GM19324 (cell line): Measurements from ENCODE around the gene TAF1B.

Experiments used
- ATAC-seq: cut with Tn5 transposase; IDR thresholded peaks from one replicate; pipeline ENCODE4 v1.9.1; 2021; ENCODE audit warnings: mild to moderate bottlenecking, moderate library complexity; ENCODE audit not compliant: unreplicated experiment, low FRiP score

The TAF1B gene

GRCh38 chr2:9937258-9937657 is 94.0 kb downstream of the TAF1B start:
- no peak for ATAC-seq

- no peak for ATAC-seq
These were observed 94.7 kb downstream of the TAF1B start for GRCh38 chr2:9937968-9938367.

- no peak for ATAC-seq
These were observed 96.6 kb downstream of the TAF1B start for GRCh38 chr2:9939587-9940485.

- ATAC-seq: no peak
These were observed 98.1 kb downstream of the TAF1B start for GRCh38 chr2:9941196-9941995.

- ATAC-seq: no peak
These were observed 98.7 kb downstream of the TAF1B start for GRCh38 chr2:9941996-9942390.

- ATAC-seq: no peak
These were observed 101.1 kb downstream of the TAF1B start for GRCh38 chr2:9944330-9944758.

GRCh38 chr2:9945596-9945995 is 102.3 kb downstream of the TAF1B start:
- ATAC-seq: no peak

- ATAC-seq: no peak
These were observed 102.8 kb downstream of the TAF1B start for GRCh38 chr2:9946076-9946475.

- no peak for ATAC-seq
These were observed 103.5 kb downstream of the TAF1B start for GRCh38 chr2:9946818-9947217.

GRCh38 chr2:9948721-9949120 is 105.4 kb downstream of the TAF1B start:
- no peak for ATAC-seq

- ATAC-seq: no peak
These were observed 106.1 kb downstream of the TAF1B start for GRCh38 chr2:9949239-9949991.

GRCh38 chr2:9949992-9950520 is 106.8 kb downstream of the TAF1B start:
- ATAC-seq: no peak

- peak; percentile 43 for ATAC-seq
These were observed 107.4 kb downstream of the TAF1B start for GRCh38 chr2:9950521-9951271.

- no peak for ATAC-seq
These were observed 107.9 kb downstream of the TAF1B start for GRCh38 chr2:9951272-9951521.

- ATAC-seq: peak; percentile 95
These were observed 108.4 kb downstream of the TAF1B start, which contains the start of gene GRHL1 for GRCh38 chr2:9951522-9952285. Gene GRHL1 (plus strand): TSS chr2:9951693. CDS start chr2:9951834, 141 bp downstream.

- no peak for ATAC-seq
These were observed 109.0 kb downstream of the TAF1B start for GRCh38 chr2:9952286-9952737.

- ATAC-seq: no peak
These were observed 109.7 kb downstream of the TAF1B start for GRCh38 chr2:9952856-9953503.

GRCh38 chr2:9954136-9954535 is 110.9 kb downstream of the TAF1B start:
- ATAC-seq: no peak

GRCh38 chr2:9958057-9958456 is 114.8 kb downstream of the TAF1B start:
- no peak for ATAC-seq
